Neural progenitor cell (in vitro differentiated cells): ENCODE data around the gene CUBN.

Source experiments
- CTCF ChIP-seq: fragments of 200-600 bp; sonication (generic); IDR thresholded peaks from 2 replicates; pipeline ENCODE4 v1.5.1; 2017; ENCODE audit warnings: antibody characterized with exemption, mild to moderate bottlenecking
- EZH2phosphoT487 ChIP-seq: fragments of 200-600 bp; sonication (generic); IDR thresholded peaks from 2 replicates; pipeline ENCODE4 v1.6.1; 2017; ENCODE audit warnings: antibody characterized with exemption

- TF ChIP-seq CTCF, result no peak
- TF ChIP-seq EZH2phosphoT487, result no peak
Measured at GRCh38 chr10:16989826-16990293, 139.8 kb downstream of the CUBN start.
